Measurements from ENCODE around the gene IGF2BP2. TPM values are rescaled to one million over a fixed set of nuclear protein-coding genes. Genes with fewer than 3 reads are reported as not detected.
A peak's percentile ranks its signal among the peaks of the same experiment; 100 is the strongest.

Gene IGF2BP2
- total and polyA plus RNA-seq, 4 donors = 7.8 to 92.6 (median 11.8) TPM

DNA sequence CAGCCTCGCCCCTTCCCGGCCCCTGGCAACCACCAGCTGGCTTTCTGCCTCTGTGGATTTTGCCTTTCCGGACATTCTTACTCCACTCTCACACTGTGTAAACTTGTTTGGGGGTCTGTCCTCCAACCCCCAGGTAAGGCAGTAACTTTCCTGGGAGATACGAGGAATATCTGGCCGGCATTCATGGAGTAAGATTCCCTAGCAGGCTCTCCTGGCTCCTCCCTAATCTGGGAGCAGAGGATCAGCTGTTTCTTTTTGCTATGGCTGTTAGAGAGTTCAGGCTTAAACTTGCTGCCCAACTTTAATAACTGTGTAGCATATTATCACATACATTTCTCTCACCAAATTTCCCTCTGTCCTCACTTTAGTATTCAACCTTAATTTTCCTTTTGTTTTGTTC is 64.3 kb downstream of the IGF2BP2 start:
- no peak overlapping the region for H3K4me3 ChIP-seq
- H3K27ac ChIP-seq (ENCODE audit: low read depth in 1 of 2, low read length in 1 of 2) = peak overlapping the region in 1 of 2 donors; percentile 10
- peak in 2 of 3 donors; percentile 41 to 49 for DNase-seq
- H3K9me3 ChIP-seq (ENCODE audit: control insufficient read depth in 4 of 4, insufficient read depth in 3 of 4, low read length in 3 of 4) = no peaks in the 10 kb centered on the region
- no peak for ATAC-seq (ENCODE audit: insufficient read depth, low FRiP score)
- H3K36me3 ChIP-seq (ENCODE audit: control insufficient read depth in 4 of 4, insufficient read depth in 4 of 4, low read length in 4 of 4) = peaks cover 0 to 7% (median 0%) of the 10 kb centered on the region in 4 donors
- peak overlapping the region in 1 of 2 donors; percentile 37 for H3K9ac ChIP-seq (ENCODE audit: insufficient read depth in 1 of 2, low read length in 2 of 2)
- TF ChIP-seq, protein P1, sequence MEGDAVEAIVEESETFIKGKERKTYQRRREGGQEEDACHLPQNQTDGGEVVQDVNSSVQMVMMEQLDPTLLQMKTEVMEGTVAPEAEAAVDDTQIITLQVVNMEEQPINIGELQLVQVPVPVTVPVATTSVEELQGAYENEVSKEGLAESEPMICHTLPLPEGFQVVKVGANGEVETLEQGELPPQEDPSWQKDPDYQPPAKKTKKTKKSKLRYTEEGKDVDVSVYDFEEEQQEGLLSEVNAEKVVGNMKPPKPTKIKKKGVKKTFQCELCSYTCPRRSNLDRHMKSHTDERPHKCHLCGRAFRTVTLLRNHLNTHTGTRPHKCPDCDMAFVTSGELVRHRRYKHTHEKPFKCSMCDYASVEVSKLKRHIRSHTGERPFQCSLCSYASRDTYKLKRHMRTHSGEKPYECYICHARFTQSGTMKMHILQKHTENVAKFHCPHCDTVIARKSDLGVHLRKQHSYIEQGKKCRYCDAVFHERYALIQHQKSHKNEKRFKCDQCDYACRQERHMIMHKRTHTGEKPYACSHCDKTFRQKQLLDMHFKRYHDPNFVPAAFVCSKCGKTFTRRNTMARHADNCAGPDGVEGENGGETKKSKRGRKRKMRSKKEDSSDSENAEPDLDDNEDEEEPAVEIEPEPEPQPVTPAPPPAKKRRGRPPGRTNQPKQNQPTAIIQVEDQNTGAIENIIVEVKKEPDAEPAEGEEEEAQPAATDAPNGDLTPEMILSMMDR (IDR thresholded peaks at IDR 0.05; ENCODE audit: control extremely low read depth, extremely low read depth) = no peak
- no peaks in the 10 kb centered on the region for H3K27me3 ChIP-seq (ENCODE audit: control insufficient read depth in 3 of 3, insufficient read depth in 3 of 3, low read length in 2 of 3)
- 22 to 32% methylated on average over 5 of the region's 5 CpGs for WGBS, 2 donors
- peaks cover 6 to 51% (median 27%) of the 10 kb centered on the region in 5 donors for H3K4me1 ChIP-seq (ENCODE audit: control insufficient read depth in 5 of 5, insufficient read depth in 5 of 5, low read length in 5 of 5)

GRCh38 chr3:185760088-185760487 is 64.8 kb downstream of the IGF2BP2 start:
- Histone ChIP-seq H3K4me3 (no peak overlapping the region), H3K9me3 (ENCODE audit: control insufficient read depth in 4 of 4, insufficient read depth in 3 of 4, low read length in 3 of 4) (peaks cover 0 to 3% (median 1%) of the 10 kb centered on the region in 4 donors), H3K9ac (ENCODE audit: insufficient read depth in 1 of 2, low read length in 2 of 2) (peak overlapping the region in 1 of 2 donors; percentile 37), H3K27ac (ENCODE audit: low read depth in 1 of 2, low read length in 1 of 2) (no peak overlapping the region), H3K27me3 (ENCODE audit: control insufficient read depth in 3 of 3, insufficient read depth in 3 of 3, low read length in 2 of 3) (no peaks in the 10 kb centered on the region), H3K4me1 (ENCODE audit: control insufficient read depth in 5 of 5, insufficient read depth in 5 of 5, low read length in 5 of 5) (peaks cover 3 to 47% (median 22%) of the 10 kb centered on the region in 5 donors), H3K36me3 (ENCODE audit: control insufficient read depth in 4 of 4, insufficient read depth in 4 of 4, low read length in 4 of 4) (peaks cover 0 to 7% (median 0%) of the 10 kb centered on the region in 4 donors)
- TF ChIP-seq, protein P1 (IDR thresholded peaks at IDR 0.05; ENCODE audit: control extremely low read depth, extremely low read depth) = no peak
- ATAC-seq (ENCODE audit: insufficient read depth, low FRiP score) (no peak), DNase-seq (no peak)
- 40 to 62% methylated on average over 2 of the region's 2 CpGs for WGBS, 2 donors

GRCh38 chr3:185759512-185759911 is 65.3 kb downstream of the IGF2BP2 start:
- Histone ChIP-seq H3K27me3 (ENCODE audit: control insufficient read depth in 3 of 3, insufficient read depth in 3 of 3, low read length in 2 of 3) (no peaks in the 10 kb centered on the region), H3K27ac (ENCODE audit: low read depth in 1 of 2, low read length in 1 of 2) (no peak overlapping the region), H3K9me3 (ENCODE audit: control insufficient read depth in 4 of 4, insufficient read depth in 3 of 4, low read length in 3 of 4) (peaks cover 0 to 3% (median 1%) of the 10 kb centered on the region in 4 donors), H3K36me3 (ENCODE audit: control insufficient read depth in 4 of 4, insufficient read depth in 4 of 4, low read length in 4 of 4) (peaks cover 0 to 7% (median 0%) of the 10 kb centered on the region in 4 donors), H3K4me3 (no peak overlapping the region), H3K9ac (ENCODE audit: insufficient read depth in 1 of 2, low read length in 2 of 2) (peak overlapping the region in 1 of 2 donors; percentile 33), H3K4me1 (ENCODE audit: control insufficient read depth in 5 of 5, insufficient read depth in 5 of 5, low read length in 5 of 5) (peaks cover 1 to 41% (median 18%) of the 10 kb centered on the region in 5 donors)
- DNase-seq (no peak), ATAC-seq (ENCODE audit: insufficient read depth, low FRiP score) (no peak)
- WGBS, 2 donors = 92 to 94% methylated on average over 6 of the region's 6 CpGs
- TF ChIP-seq, protein P1 (IDR thresholded peaks at IDR 0.05; ENCODE audit: control extremely low read depth, extremely low read depth) = no peak

DNA sequence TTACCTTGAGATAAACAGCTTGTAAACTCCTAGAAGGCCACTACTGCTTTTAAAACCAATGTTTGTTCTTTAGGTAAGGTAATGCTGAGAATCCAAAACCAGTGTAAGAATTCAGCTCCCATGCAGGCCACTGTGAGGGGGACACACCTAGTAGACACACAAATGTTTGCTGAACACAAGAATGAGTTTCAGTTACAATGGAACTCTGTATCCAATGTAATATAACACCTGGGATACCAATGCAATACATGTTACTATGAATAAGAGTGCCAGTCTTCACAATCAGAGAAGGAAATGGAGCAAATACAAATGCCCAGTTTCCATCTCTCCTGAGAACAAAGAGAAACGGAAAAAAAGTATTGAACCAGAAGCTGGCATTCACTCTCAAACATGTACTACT is 65.9 kb downstream of the IGF2BP2 start:
- TF ChIP-seq, protein P1 (IDR thresholded peaks at IDR 0.05; ENCODE audit: control extremely low read depth, extremely low read depth) = no peak
- 38 to 42% methylated on average over 1 of the region's 1 CpG for WGBS, 2 donors
- Histone ChIP-seq H3K9me3 (ENCODE audit: control insufficient read depth in 4 of 4, insufficient read depth in 3 of 4, low read length in 3 of 4) (peaks cover 0 to 3% (median 1%) of the 10 kb centered on the region in 4 donors), H3K27ac (ENCODE audit: low read depth in 1 of 2, low read length in 1 of 2) (no peak overlapping the region), H3K36me3 (ENCODE audit: control insufficient read depth in 4 of 4, insufficient read depth in 4 of 4, low read length in 4 of 4) (peaks cover 0 to 7% (median 0%) of the 10 kb centered on the region in 4 donors), H3K4me3 (no peak overlapping the region), H3K27me3 (ENCODE audit: control insufficient read depth in 3 of 3, insufficient read depth in 3 of 3, low read length in 2 of 3) (no peaks in the 10 kb centered on the region), H3K4me1 (ENCODE audit: control insufficient read depth in 5 of 5, insufficient read depth in 5 of 5, low read length in 5 of 5) (peaks cover 1 to 35% (median 13%) of the 10 kb centered on the region in 5 donors), H3K9ac (ENCODE audit: insufficient read depth in 1 of 2, low read length in 2 of 2) (peak overlapping the region in 1 of 2 donors; percentile 33)
- no peak for ATAC-seq (ENCODE audit: insufficient read depth, low FRiP score)
- DNase-seq = no peak
